GM19351 (cell line): Measurements from ENCODE around the gene LRIT1.

Source experiments
- ATAC-seq: cut with Tn5 transposase; IDR thresholded peaks from one replicate; pipeline ENCODE4 v1.9.1; 2021; ENCODE audit warnings: mild to moderate bottlenecking, moderate library complexity; ENCODE audit not compliant: unreplicated experiment

The LRIT1 gene

GRCh38 chr10:84256510-84257342 lies 15.4 kb upstream of the LRIT1 start:
- ATAC-seq: peak; percentile 68

GRCh38 chr10:84254552-84255478 lies 13.5 kb upstream of the LRIT1 start:
- no peak for ATAC-seq

- no peak for ATAC-seq
Observed at GRCh38 chr10:84248794-84249193, 7.4 kb upstream of the LRIT1 start.

- no peak for ATAC-seq
Observed at GRCh38 chr10:84247496-84247895, 6.2 kb upstream of the LRIT1 start.

- ATAC-seq: no peak
Observed at GRCh38 chr10:84244651-84245270, 3.4 kb upstream of the LRIT1 start, which contains the start of gene RGR. Gene RGR (plus strand): TSS chr10:84245053. CDS start chr10:84245091, 38 bp downstream.

GRCh38 chr10:84243759-84244158 lies 2.4 kb upstream of the LRIT1 start:
- ATAC-seq: no peak

GRCh38 chr10:84238909-84239308 lies 2.4 kb downstream of the LRIT1 start:
- ATAC-seq: no peak

- ATAC-seq: no peak
Observed at GRCh38 chr10:84237199-84238051, 3.9 kb downstream of the LRIT1 start.

- no peak for ATAC-seq
Observed at GRCh38 chr10:84236807-84237198, 4.5 kb downstream of the LRIT1 start.

- ATAC-seq: no peak
Observed at GRCh38 chr10:84235096-84235495, 6.2 kb downstream of the LRIT1 start.

- ATAC-seq: no peak
Observed at GRCh38 chr10:84234479-84234878, 6.9 kb downstream of the LRIT1 start.

- no peak for ATAC-seq
Observed at GRCh38 chr10:84233940-84234339, 7.4 kb downstream of the LRIT1 start.

- no peak for ATAC-seq
Observed at GRCh38 chr10:84232376-84232775, 9.0 kb downstream of the LRIT1 start.

- no peak for ATAC-seq
Observed at GRCh38 chr10:84230359-84230758, 11.0 kb downstream of the LRIT1 start.

GRCh38 chr10:84227810-84228209 lies 13.5 kb downstream of the LRIT1 start:
- no peak for ATAC-seq

GRCh38 chr10:84226616-84227015 lies 14.7 kb downstream of the LRIT1 start:
- ATAC-seq: no peak

GRCh38 chr10:84225427-84226173 lies 15.7 kb downstream of the LRIT1 start, which contains the start of gene LRIT2:
Gene LRIT2 (minus strand): TSS chr10:84225544. CDS start chr10:84225520, 24 bp downstream.
- no peak for ATAC-seq

GRCh38 chr10:84224411-84225028 lies 16.8 kb downstream of the LRIT1 start:
- ATAC-seq: no peak

- ATAC-seq: no peak
Observed at GRCh38 chr10:84221916-84222315, 19.4 kb downstream of the LRIT1 start.
